AG10803 (cell line): ENCODE measurements around the gene EVX1.

ENCODE experiments used
- DNase-seq: peaks from one replicate; pipeline ENCODE4 v3.0.0; 2010; ENCODE audit warnings: low read depth
- H3K4me3 ChIP-seq: 2 replicates; pipeline ENCODE4 v1.5.1; 2011; ENCODE audit warnings: mild to moderate bottlenecking, low read length, control low read depth
- CTCF ChIP-seq: conservative IDR thresholded peaks from 2 replicates; pipeline ENCODE4 v1.5.1; 2011; ENCODE audit warnings: mild to moderate bottlenecking, low read length, control low read depth, inconsistent platforms

Gene EVX1

GRCh38 chr7:27243340-27244163 lies 950 bp downstream of the EVX1 start:
- no peak overlapping the region for H3K4me3 ChIP-seq
- DNase-seq, result no peak
- TF ChIP-seq CTCF, result no peak

- H3K4me3 ChIP-seq, result no peak overlapping the region
- DNase-seq, result no peak
- no peak for TF ChIP-seq CTCF
Observed at GRCh38 chr7:27244488-27245123, 2.0 kb downstream of the EVX1 start.

- no peak for DNase-seq
- no peak overlapping the region for H3K4me3 ChIP-seq
Observed at GRCh38 chr7:27245124-27245797, 2.7 kb downstream of the EVX1 start.

GRCh38 chr7:27245798-27246691 lies 3.4 kb downstream of the EVX1 start:
- TF ChIP-seq CTCF, result no peak
- DNase-seq, result no peak
- no peak overlapping the region for H3K4me3 ChIP-seq

More at GRCh38 chr7:27245124-27245797, 2.7 kb downstream of the EVX1 start:
- no peak for TF ChIP-seq CTCF

- H3K4me3 ChIP-seq, result no peak overlapping the region
- no peak for TF ChIP-seq CTCF
- no peak for DNase-seq
Observed at GRCh38 chr7:27247000-27247399, 4.4 kb downstream of the EVX1 start.

GRCh38 chr7:27247452-27248426 lies 5.1 kb downstream of the EVX1 start:
- DNase-seq, result no peak
- TF ChIP-seq CTCF, result no peak
- H3K4me3 ChIP-seq, result no peak overlapping the region
